ENCODE results near the gene ALOX15B.
"Not testable (repeated sequence)": the region's sequence is repeated elsewhere in the genome, so short reads cannot be mapped to it uniquely, and the experiment has no call there.

The ALOX15B gene

DNA sequence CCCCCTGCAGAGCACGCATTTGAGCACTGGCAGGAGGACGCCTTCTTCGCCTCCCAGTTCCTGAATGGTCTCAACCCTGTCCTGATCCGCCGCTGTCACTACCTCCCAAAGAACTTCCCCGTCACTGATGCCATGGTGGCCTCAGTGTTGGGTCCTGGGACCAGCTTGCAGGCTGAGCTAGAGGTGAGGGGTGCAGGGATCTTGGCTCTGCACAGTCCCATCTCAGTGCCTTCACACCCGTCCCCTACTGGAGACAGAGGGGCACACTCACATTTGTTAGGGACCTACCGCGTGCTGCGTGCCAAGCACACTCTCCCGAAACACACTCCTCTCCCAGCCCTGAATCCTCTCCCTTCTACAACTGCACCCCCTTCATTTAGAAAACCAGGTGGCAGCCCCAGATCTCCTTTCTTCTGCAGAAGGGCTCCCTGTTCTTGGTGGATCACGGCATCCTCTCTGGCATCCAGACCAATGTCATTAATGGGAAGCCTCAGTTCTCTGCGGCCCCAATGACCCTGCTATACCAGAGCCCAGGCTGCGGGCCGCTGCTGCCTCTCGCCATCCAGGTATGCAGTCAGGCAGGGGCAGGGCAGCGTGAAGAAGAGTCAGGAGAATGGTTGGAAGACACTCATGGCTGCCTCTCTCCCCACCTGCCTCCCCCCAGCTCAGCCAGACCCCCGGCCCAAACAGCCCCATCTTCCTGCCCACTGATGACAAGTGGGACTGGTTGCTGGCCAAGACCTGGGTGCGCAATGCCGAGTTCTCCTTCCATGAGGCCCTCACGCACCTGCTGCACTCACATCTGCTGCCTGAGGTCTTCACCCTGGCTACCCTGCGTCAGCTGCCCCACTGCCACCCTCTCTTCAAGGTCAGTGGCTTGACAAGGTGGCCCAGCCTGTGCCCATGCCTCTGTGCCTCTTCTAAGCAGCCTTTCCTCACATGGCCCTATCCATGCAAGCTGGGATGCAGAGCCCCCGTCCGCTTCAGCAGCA lies 6.3 kb downstream of the ALOX15B start:
- no peak for DNase-seq

DNA sequence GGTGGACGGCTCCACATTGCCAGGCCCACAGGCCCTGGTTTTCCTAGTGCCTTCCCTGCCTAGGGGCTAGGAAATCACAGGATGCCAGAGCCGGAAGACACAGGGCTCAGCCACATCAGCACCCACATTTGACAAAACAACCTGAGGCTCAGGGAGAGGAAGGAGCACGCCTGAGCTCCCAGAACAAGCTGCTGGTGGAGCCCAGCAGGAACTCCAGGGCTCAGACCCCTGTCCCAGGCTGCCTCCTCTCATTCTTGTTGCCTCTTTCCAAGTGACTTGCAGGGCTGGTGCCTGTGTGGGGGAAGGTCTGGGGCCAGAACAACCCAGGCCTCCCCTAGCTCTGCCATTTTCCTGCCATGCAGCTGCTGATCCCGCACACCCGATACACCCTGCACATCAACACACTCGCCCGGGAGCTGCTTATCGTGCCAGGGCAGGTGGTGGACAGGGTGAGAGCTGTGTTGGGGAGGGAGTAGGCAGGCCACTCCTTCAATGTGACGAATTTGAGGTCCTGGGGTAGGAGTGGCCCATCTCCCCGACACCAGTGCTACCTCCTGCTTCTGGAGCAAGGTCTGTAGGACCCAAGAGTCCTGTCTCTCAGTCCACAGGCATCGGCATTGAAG lies 7.6 kb downstream of the ALOX15B start:
- no peak for DNase-seq

DNA sequence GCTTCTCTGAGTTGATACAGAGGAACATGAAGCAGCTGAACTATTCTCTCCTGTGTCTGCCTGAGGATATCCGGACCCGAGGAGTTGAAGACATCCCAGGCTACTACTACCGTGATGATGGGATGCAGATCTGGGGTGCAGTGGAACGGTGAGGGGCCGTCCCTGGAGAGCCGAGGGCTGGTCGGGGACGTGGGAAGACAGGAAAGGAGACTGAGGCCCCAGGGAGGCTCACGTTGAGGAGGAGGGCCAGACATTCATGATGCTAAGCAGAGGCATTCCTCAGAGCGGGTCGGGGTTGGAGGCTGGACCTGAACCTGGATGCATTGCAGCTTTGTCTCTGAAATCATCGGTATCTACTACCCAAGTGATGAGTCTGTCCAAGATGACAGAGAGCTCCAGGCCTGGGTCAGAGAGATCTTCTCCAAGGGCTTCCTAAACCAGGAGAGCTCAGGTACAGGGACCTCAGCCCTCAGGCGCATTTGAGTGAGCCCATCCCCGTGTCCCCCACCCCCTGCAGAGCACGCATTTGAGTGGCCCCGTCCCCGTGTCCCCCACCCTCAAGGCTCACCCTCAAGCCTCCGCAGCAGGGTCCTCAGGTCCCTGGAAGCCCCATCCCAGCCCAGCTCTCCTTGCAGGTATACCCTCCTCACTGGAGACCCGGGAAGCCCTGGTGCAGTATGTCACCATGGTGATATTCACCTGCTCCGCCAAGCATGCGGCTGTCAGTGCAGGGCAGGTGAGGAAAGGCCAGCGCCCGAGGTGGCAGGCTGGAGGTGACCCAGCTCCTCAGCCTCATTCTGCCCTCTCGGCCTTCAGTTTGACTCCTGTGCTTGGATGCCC lies 8.3 kb downstream of the ALOX15B start:
- DNase-seq, result no peak

DNA sequence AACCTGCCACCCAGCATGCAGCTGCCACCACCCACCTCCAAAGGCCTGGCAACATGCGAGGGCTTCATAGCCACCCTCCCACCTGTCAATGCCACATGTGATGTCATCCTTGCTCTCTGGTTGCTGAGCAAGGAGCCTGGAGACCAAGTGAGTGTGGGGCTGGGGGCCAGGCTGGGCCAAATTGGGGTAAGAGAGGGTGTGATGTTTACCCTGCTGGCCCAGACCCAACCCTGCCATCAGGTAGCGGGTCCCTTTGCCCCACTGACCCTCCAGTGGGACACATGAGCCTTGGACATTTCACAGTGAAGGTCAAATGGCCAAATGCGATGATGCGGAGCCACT lies 8.9 kb downstream of the ALOX15B start:
- DNase-seq, result no peak

DNA sequence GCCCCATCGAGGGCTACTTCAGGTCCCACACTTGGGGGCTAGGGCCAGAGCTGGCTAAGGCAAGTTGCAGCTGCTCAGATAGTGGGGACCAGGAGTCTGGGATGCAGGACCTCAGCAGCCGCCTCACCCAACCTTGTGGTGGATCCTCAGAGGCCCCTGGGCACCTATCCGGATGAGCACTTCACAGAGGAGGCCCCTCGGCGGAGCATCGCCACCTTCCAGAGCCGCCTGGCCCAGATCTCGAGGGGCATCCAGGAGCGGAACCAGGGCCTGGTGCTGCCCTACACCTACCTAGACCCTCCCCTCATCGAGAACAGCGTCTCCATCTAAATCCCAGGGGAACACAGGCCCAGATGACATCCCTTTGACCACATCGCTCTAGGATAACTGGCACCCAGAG lies 9.4 kb downstream of the ALOX15B start:
- no peak for DNase-seq

DNA sequence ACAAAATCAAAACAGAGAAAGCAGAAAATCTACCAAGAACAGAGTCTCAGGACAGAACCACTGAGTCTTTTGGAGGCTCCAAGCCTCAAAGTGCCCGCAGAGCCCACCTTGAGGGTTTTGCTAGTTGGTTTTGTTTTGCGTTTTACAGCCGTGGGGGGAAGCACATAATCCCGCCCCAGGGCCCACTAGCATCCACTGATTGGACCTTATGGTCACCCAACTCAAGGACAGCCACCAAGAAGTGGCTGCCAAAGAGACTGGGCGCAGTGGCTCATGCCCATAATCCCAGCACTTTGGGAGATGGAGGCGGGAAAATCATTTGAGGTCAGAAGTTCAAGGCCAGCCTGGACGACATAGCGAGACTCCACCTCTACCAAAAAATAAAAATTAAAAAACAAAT lies 9.9 kb downstream of the ALOX15B start:
- no peak for DNase-seq

DNA sequence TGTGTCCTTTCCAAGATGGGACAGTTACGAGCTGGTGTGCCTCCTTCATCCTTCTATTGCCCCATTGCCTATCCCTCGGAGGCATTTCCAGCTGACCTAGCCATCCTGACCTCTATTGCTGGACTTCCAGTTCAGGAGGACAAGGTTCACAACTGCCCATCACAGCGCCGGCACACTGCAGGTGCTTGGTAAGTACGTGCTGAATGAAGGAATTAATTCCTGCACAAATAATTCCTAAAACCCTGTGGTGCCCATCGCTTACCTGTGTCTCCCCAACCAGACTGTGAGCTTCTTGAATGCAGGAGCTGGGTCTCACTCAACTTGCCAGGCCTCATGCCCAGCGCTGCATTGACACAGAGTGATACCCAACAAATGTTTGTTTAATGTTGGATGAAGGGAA lies 13.0 kb downstream of the ALOX15B start:
- no peak for DNase-seq

DNA sequence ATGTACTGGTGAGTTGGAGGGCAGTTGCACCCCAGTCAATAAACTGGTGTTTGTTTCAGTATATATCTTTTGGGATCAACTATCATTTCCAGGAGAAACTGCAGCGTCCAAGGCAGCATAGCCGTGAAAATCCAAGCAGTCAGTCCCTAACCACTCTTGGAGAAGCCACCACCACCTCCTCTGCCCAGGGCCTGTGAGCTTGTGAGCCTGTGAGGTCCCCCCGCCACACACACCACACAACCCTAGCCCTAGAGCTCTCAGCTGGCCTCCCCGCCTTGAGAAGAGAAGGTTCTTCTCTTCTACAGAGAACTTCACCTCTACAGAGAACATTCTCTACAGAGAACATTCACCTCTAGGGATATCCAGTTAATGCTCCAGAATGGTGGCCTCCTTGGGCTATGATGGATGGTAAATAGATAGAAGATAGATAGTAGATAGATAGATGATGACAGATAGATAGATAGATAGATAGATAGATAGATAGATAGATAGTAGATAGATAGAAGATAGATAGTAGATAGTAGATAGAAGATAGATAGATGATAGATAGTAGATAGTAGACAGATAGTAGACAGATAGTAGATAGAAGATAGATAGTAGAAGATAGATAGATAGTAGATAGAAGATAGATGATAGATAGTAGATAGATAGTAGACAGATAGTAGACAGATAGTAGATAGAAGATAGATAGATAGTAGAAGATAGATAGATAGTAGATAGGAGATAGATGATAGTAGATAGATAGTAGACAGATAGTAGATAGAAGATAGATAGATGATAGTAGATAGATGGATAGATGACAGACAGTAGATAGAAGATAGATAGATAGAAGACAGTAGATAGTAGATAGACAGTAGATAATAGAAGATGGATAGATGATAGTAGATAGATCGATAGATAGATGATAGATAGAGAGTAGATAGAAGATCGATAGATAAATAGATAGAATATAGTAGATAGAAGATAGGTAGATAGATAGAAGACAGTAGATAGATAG lies 13.7 kb downstream of the ALOX15B start:
- no peak for DNase-seq

DNA sequence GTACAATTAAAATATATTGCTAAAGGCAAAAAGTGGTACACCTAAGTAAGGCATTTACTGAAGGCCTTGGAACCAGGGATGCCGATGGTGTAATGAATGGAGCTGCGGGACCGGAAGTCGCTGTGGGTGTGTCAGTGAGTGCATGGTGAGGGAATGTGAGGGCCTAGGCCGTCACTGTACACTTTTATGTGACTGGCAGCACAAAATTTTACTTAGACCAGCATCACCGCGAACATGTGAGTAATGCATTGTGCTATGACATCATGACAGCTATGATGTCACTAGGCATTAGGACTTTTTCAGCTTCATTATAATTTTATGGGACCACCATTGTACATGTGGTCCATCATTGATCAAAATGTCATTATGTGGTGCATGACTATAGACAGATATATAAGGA lies 14.7 kb downstream of the ALOX15B start:
- DNase-seq, result no peak

DNA sequence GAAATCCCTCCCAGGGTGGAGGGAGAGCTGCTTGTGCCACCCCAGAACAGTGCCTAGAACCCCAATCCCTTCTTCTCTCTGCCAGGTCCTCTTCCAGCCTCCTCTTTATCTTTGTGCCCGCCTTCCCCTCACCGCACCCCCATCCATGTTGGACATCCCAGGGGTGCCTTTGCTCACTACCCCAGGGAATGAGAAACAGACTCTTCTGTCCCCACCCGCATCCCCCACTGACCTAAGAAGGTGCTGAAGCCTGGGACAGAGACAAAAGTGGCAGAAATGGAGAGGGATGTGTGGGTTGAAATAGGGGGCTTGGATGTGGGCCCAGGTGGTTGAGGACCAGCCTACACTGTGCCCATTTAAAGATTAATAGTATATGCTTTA lies 17.0 kb downstream of the ALOX15B start:
- DNase-seq, result no peak

DNA sequence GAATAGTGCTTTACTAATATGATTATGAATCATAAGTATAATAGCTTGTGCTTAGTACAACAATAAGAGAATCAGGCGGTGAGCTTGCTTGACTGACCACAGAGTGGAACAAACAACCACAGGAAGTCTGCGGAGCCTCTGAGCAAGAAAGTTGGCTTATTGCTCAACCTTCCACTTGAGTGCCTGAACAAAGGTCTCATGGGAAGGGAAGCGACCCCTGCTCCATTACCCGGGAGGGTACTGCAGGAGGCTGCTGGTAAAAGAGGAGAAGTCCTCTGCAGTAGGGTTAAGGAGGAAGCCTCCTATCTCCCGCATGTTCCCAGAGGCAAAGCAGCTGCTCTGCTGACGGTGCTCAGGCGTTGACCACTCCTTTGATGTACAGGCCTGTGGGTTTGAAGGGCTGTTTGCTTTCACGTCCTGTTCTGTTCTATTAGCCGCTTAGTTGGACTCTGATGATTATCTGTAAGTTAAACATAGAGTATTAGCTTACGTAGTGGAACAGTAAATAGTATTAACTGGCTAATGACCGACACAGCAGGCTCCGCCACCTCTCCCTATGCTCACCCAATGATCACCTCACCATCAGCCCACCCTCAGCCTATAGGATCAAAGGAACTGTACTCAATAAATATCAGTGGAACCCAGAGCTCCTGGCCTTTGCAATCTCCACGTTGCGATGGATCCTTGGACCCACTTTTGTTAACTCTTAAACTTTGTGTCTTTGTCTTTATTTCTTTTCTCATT lies 17.5 kb downstream of the ALOX15B start:
- DNase-seq, result no peak

DNA sequence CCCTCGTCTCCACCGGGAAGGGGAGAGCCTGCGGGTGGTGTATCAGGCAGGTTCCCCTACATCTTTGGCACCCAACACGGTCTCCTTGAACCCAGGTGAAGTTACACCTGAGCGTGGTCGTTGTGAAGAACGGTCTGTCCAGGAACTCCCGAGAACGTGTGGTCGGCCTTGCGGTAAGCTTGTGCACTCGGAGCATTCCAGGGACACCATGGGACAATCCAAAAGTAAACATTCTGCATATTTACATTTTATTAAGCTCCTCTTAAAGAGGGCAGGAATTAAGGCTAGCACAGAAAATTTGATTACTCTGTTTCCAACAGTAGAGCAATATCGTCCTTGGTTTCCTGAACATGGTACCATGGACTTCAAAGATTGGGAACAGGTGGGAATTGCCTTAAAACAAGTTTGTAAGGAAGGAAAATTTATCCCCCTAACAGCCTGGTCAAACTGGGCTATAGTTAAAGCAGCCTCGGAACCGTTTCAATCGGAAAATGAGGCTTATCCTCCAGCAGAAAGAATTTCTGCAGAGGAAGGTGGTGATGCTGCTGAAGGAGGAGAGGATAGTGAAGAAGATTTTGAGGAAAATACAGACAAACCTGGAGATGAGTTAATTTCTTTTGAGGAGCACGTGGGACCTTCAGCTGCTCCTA lies 18.2 kb downstream of the ALOX15B start:
- no peak for DNase-seq

DNA sequence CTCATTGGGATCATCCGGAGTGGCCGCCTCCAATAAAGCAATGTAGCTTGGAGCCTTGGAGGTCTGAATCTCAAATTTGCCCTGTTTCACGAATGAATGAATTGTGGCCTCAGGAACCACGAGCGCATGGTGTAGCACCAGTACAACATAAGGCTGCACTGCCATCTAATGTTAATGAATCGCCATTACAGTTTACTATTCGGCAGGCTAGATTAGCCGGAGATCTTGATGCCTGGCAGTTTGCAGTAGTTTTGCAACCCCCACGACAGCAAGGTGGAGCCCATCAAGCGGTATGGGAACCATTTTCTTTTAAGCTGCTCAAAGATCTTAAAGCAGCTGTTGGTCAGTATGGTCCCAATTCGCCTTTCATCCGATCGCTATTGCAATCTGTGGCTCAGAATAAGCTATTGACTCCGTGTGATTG lies 18.8 kb downstream of the ALOX15B start:
- DNase-seq, result no peak

DNA sequence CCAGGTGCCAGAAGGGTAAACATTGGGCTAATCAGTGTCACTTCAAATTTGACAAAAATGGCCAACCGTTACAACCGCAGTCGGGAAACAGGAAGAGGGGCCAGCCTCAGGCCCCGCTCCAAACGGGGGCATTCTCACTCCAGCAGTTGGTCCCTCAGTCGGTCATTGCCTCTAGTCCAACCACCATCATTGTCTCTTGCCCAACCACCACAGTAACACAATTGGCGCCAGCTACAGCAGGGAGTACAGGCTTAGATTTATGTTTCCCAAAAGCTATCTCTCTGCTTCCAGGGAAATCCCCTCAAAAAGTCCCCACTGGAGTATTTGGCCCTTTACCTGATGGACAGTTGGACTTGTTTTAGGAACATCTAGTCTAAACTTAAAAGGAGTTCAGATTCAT lies 20.3 kb downstream of the ALOX15B start:
- DNase-seq, result no peak

DNA sequence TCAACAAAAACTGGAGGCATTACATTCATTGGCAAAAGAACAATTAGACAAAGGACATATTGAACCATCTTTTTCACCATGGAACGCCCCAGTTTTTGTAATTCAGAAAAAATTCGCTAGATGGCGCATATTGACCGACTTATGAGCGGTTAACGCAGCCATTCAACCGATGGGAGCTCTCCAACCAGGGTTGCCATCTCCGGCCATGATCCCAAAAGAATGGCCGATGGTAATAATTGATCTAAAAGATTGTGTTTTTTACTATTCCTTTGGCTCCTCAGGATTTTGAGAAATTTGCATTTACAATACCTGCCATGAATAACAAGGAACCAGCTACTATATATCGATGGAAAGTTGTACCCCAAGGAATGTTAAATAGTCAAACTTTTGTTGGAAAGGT lies 21.4 kb downstream of the ALOX15B start:
- no peak for DNase-seq

DNA sequence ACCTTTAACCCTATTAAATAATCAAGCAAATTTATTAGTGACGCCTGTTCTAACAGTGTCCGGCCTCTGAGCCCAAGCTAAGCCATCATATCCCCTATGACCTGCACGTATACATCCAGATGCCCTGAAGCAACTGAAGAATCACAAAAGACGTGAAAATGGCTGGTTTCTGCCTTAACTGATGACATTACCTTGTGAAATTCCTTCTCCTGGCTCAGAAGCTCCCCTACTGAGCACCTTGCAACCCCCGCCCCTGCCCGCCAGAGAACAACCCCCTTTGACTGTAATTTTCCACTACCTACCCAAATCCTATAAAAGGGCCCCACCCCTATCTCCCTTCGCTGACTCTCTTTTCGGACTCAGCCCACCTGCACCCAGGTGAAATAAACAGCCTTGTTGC lies 23.0 kb downstream of the ALOX15B start:
- DNase-seq, result not testable (repeated sequence)

DNA sequence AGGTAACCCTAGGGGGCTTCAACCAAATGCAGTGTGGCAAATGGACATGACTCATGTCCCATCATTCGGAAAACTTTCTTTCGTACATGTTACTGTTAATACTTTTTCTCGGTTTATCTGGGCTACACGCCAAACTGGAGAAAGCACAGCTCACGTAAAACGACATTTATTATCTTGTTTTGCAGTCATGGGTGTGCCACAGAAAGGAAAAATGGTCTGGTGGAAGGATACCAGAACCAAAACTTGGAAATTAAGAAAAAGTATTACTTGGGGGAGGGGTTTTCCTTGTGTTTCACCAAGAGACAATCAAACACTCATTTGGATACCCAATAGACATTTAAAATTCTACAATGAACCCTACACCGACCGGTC lies 23.6 kb downstream of the ALOX15B start:
- DNase-seq, result no peak

DNA sequence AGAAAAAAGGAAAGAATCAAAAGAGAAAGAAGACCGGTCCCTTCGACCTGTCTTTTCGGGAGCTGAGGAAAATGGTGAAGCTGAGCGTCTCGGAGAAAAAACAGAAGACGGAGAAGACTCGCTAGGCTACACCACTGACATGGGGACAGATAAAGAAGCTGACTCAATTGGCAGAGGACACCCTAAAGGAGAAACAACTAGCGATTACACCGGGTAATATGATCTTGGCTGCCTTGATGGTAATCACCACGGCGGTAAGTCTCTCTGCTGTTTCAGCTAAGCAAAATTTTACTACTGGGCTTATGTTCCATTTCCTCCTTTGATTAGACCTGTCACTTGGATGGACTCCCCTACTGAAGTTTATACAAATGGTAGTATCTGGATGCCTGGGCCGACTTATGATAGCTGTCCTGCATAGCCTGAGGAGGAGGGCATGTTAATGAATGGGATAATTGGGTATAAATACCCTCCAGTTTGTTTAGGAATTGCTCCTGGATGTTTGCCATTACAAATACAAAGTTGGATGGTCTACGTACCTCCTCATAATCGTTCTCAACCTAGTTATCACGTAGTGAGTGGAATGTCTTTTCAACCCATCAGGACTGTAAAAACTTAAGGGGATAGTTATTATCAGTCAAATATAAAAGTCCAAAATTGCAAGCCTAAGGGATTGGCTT lies 24.1 kb downstream of the ALOX15B start:
- DNase-seq, result no peak

DNA sequence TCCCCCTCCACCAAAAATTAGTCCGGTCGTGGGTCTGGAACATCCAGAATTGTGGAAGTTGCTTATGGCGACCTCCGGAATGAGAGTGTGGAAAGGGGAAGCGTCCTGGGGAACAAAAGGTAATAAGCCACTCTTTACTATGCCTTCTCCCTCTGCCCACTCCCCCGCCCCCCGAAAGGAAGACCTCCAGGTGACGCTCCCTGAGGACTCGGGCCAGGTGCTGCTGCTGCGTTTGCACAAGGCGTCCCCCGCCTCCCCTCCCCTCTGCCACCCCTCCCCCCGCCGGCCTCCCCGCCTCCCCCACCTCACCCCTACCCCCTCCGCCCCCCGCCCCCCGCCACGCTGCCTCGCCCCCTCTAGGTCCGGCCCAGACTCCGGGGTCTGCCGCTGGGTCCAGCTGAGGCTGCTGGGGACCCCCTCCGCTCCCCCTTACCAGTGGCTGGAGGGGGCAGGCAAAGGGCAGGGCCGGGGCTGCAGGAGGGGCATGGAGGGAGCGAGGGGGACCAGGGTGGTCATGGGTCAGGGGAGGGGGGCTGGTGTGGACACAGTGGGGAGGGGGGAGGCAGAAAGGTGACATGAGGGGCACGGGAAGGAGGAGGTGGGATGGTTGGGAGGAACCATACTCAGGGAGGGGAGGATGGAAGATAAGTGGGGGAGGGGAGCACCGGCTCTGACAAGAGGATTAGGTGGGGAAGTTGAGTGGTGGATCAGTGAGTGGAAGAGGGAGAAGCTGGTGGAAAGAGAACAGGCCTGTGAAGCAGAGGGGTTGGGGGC lies 25.1 kb downstream of the ALOX15B start:
- no peak for DNase-seq

DNA sequence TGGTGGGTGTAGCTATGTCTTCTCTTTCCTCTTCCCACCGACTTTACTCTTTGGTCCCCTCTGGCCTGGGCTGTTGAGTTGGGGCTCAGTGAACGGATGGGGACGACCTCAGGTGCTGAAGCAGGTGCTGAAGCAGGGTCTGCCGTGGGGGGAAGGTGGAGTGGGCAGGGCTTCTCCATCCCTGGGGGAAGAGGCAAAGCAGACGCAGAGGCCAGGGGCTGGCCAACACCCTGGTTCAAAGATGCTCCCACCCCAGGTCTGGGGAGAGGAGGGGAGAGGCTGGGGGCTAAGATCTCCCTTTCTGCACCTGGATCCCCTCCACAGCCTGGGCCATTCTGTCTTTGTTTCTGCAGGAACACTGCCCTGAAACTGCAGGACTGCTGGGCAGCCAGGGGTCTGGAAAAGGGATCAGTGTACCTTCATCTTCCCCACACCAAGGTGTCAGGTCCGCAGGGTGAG lies 25.7 kb downstream of the ALOX15B start:
- no peak for DNase-seq

Data from activated CD4-positive, CD25-positive, alpha-beta regulatory T cell treated with anti-CD3 and anti-CD28 coated beads, Interleukin-2, amount 50 U/mL, for 72 hours (primary cell).